ENCODE results near the gene WWOX.
"Not testable (repeated sequence)": the region's sequence is repeated elsewhere in the genome, so short reads cannot be mapped to it uniquely, and the experiment has no call there.

The WWOX gene

GRCh38 chr16:78099271-78100111, at the start of gene WWOX:
TSS of gene WWOX (plus strand) at chr16:78099654.
- DNase-seq: peak; percentile 99

GRCh38 chr16:78050734-78051400, 48.6 kb upstream of the WWOX start:
- DNase-seq: no peak

GRCh38 chr16:78057803-78058564, 41.5 kb upstream of the WWOX start:
- peak; percentile 10 for DNase-seq

- not testable (repeated sequence) for DNase-seq
Measured at GRCh38 chr16:78059806-78060205, 39.6 kb upstream of the WWOX start.

- DNase-seq: no peak
Measured at GRCh38 chr16:78060295-78060694, 39.2 kb upstream of the WWOX start.

- DNase-seq: no peak
Measured at GRCh38 chr16:78060809-78061208, 38.6 kb upstream of the WWOX start.

GRCh38 chr16:78065319-78065718, 34.1 kb upstream of the WWOX start:
- DNase-seq: no peak

- DNase-seq: no peak
Measured at GRCh38 chr16:78069913-78070312, 29.5 kb upstream of the WWOX start.

GRCh38 chr16:78072275-78072674, 27.2 kb upstream of the WWOX start:
- DNase-seq: no peak

- DNase-seq: no peak
Measured at GRCh38 chr16:78075800-78076199, 23.7 kb upstream of the WWOX start.

- DNase-seq: no peak
Measured at GRCh38 chr16:78081341-78081740, 18.1 kb upstream of the WWOX start.

- DNase-seq: no peak
Measured at GRCh38 chr16:78091419-78091818, 8.0 kb upstream of the WWOX start.

GRCh38 chr16:78092758-78093157, 6.7 kb upstream of the WWOX start:
- no peak for DNase-seq

- no peak for DNase-seq
Measured at GRCh38 chr16:78094166-78094565, 5.3 kb upstream of the WWOX start.

GRCh38 chr16:78094998-78095397, 4.5 kb upstream of the WWOX start:
- DNase-seq: no peak

GRCh38 chr16:78096386-78096785, 3.1 kb upstream of the WWOX start:
- DNase-seq: no peak

GRCh38 chr16:78097548-78097947, 1.9 kb upstream of the WWOX start:
- DNase-seq: no peak

- no peak for DNase-seq
Measured at GRCh38 chr16:78098087-78098486, 1.4 kb upstream of the WWOX start.

GRCh38 chr16:78098595-78099270, 721 bp upstream of the WWOX start:
- DNase-seq: no peak

GRCh38 chr16:78100112-78100467, 636 bp downstream of the WWOX start:
- DNase-seq: no peak

GRCh38 chr16:78102122-78102660, 2.7 kb downstream of the WWOX start:
- no peak for DNase-seq

GRCh38 chr16:78102865-78103264, 3.4 kb downstream of the WWOX start:
- no peak for DNase-seq

GRCh38 chr16:78105517-78105916, 6.1 kb downstream of the WWOX start:
- no peak for DNase-seq
